HL-60 (cell line): ENCODE measurements around the gene ADAM29.

Experiments used
- DNase-seq, 2 experiments: peaks; one replicate each; pipeline ENCODE4 v3.0.0-alpha.2; 2010 to 2020; ENCODE audit warnings: low read depth in 1 of 2, low spot score in 1 of 2
- H3K27ac ChIP-seq: fragments of 250-450 bp; sonication (Bioruptor Pico); replicated peaks from 2 replicates; pipeline ENCODE4 v1.5.1; 2020; ENCODE audit warnings: mild to moderate bottlenecking, moderate library complexity
- H3K27me3 ChIP-seq: fragments of 250-450 bp; sonication (Bioruptor Pico); 2 replicates; pipeline ENCODE4 v1.5.1; 2021; ENCODE audit warnings: mild to moderate bottlenecking, moderate library complexity; ENCODE audit not compliant: insufficient read depth, poor library complexity, severe bottlenecking
- H3K4me3 ChIP-seq: replicated peaks from 2 replicates; pipeline ENCODE4 v1.5.1; 2011; ENCODE audit warnings: mild to moderate bottlenecking, control low read depth, low read length; ENCODE audit not compliant: insufficient read depth
- GABPA ChIP-seq: IDR thresholded peaks from 2 replicates; pipeline ENCODE4 v1.6.1; 2012; ENCODE audit warnings: low read depth
- POLR2AphosphoS5 ChIP-seq: IDR thresholded peaks from 2 replicates; pipeline ENCODE4 v1.6.1; 2012; ENCODE audit warnings: low read depth
- REST ChIP-seq: IDR thresholded peaks from 2 replicates; pipeline ENCODE4 v1.6.1; 2012; ENCODE audit warnings: low read depth; ENCODE audit not compliant: insufficient replicate concordance
- SPI1 ChIP-seq: IDR thresholded peaks from 2 replicates; pipeline ENCODE4 v1.6.1; 2012; ENCODE audit warnings: low read depth, mild to moderate bottlenecking, borderline replicate concordance
- TF ChIP-seq, protein P1 (sequence below): IDR thresholded peaks from one replicate; pipeline ENCODE4 v1.5.1; 2011; ENCODE audit warnings: low read length, control low read depth, inconsistent platforms; ENCODE audit not compliant: insufficient read depth

The ADAM29 gene

DNA sequence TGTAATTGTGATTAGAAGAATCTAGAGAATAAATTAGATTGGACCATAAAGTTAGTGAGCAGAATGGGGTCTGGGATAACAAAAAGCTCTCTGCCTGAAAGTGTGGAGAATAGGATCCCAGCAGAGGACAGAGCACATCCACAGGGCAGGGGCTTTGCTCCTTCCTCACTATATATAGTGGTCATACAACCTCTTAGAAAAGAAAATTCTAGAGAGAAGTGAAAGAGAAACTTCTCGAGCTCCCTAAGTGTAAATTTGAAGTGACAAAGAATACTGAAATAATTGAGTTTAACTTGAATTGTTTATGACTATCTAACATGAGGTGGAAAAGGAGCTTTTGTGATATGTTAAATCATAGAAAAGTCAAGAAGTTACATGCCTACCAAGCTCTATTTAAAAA, 14.9 kb downstream of the ADAM29 start:
- Histone ChIP-seq H3K27me3 (no peaks in the 10 kb centered on the region), H3K4me3 (no peak overlapping the region), H3K27ac (no peak overlapping the region)
- TF ChIP-seq GABPA (no peak), REST (no peak), POLR2AphosphoS5 (no peak), SPI1 (no peak)
- TF ChIP-seq, protein P1, sequence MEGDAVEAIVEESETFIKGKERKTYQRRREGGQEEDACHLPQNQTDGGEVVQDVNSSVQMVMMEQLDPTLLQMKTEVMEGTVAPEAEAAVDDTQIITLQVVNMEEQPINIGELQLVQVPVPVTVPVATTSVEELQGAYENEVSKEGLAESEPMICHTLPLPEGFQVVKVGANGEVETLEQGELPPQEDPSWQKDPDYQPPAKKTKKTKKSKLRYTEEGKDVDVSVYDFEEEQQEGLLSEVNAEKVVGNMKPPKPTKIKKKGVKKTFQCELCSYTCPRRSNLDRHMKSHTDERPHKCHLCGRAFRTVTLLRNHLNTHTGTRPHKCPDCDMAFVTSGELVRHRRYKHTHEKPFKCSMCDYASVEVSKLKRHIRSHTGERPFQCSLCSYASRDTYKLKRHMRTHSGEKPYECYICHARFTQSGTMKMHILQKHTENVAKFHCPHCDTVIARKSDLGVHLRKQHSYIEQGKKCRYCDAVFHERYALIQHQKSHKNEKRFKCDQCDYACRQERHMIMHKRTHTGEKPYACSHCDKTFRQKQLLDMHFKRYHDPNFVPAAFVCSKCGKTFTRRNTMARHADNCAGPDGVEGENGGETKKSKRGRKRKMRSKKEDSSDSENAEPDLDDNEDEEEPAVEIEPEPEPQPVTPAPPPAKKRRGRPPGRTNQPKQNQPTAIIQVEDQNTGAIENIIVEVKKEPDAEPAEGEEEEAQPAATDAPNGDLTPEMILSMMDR = no peak
- DNase-seq = no peak

DNA sequence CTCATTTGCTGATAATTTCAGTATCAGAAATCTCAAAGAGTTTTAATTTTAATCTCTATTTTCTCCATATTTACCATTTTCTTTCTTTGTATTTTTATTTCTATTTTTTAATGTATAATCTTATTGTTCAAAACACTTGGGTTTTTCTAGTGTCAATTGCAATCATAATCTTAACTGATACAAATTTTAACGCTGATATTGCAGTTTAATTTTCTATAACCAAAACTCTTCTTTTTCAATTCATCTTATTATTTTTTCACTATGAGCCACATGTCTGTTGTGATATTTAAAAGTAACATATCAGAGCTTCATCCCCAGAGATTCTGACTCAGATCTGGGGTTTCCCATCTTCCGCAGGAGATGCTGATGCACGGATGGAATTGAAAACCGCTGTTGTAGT, 16.2 kb downstream of the ADAM29 start:
- H3K4me3 ChIP-seq = no peak overlapping the region
- no peaks in the 10 kb centered on the region for H3K27me3 ChIP-seq
- no peak for DNase-seq
- H3K27ac ChIP-seq = no peak overlapping the region
- TF ChIP-seq REST = no peak
- no peak for TF ChIP-seq SPI1
- TF ChIP-seq GABPA = no peak
- TF ChIP-seq, protein P1 = no peak
- TF ChIP-seq POLR2AphosphoS5 = no peak

GRCh38 chr4:174935607-174936006, 17.4 kb downstream of the ADAM29 start:
- H3K27me3 ChIP-seq = no peaks in the 10 kb centered on the region
- no peak overlapping the region for H3K27ac ChIP-seq
- H3K4me3 ChIP-seq = no peak overlapping the region
- TF ChIP-seq POLR2AphosphoS5 = no peak
- TF ChIP-seq SPI1 = no peak
- no peak for TF ChIP-seq REST
- no peak for TF ChIP-seq GABPA
- TF ChIP-seq, protein P1 = no peak
- no peak for DNase-seq
